GM23338 (cell line): ENCODE data around the gene RSL24D1.

ENCODE experiments used
- CREB1 ChIP-seq: fragments of 250-450 bp; sonication (Bioruptor Pico); IDR thresholded peaks from 2 replicates; pipeline ENCODE4 v1.5.0; 2020; ENCODE audit warnings: low read depth, mild to moderate bottlenecking, moderate library complexity
- CTCF ChIP-seq, 2 experiments: fragments of 200-600 bp in 1 of 2; sonication (generic) in 1 of 2; conservative IDR thresholded peaks; 2 replicates each; pipeline versions ENCODE4 v1.5.1 to v1.6.1; 2016 to 2017; ENCODE audit warnings: antibody characterized with exemption in 2 of 2, low read depth in 2 of 2, mild to moderate bottlenecking in 2 of 2, moderate library complexity in 1 of 2
- EZH2 ChIP-seq: fragments of 200-600 bp; sonication (generic); IDR thresholded peaks from one replicate; pipeline ENCODE4 v1.8.0; 2017; ENCODE audit warnings: antibody characterized with exemption, mild to moderate bottlenecking, low read depth; ENCODE audit not compliant: unreplicated experiment
- EZH2phosphoT487 ChIP-seq: fragments of 200-600 bp; sonication (generic); IDR thresholded peaks from one replicate; pipeline ENCODE4 v1.8.1; 2018; ENCODE audit warnings: antibody characterized with exemption; ENCODE audit not compliant: unreplicated experiment
- JUNB ChIP-seq: IDR thresholded peaks from one replicate; pipeline ENCODE4 v1.6.1; 2016; ENCODE audit warnings: antibody characterized with exemption; ENCODE audit not compliant: unreplicated experiment
- NANOG ChIP-seq: IDR thresholded peaks from 2 replicates; pipeline ENCODE4 v1.6.1; 2016; ENCODE audit warnings: antibody characterized with exemption, borderline replicate concordance
- POLR2AphosphoS5 ChIP-seq: IDR thresholded peaks from 2 replicates; pipeline ENCODE4 v1.6.1; 2016; ENCODE audit warnings: antibody characterized with exemption, low read depth
- STAT1 ChIP-seq: IDR thresholded peaks from one replicate; pipeline ENCODE4 v1.6.1; 2016; ENCODE audit warnings: antibody characterized with exemption; ENCODE audit not compliant: unreplicated experiment
- ZNF114 ChIP-seq: fragments of 250-450 bp; sonication (Bioruptor Pico); IDR thresholded peaks from 2 replicates; pipeline ENCODE4 v1.5.0; 2020; ENCODE audit warnings: mild to moderate bottlenecking, moderate library complexity
- TF ChIP-seq, protein P1 (sequence below): IDR thresholded peaks from one replicate; pipeline ENCODE4 v1.6.1; 2018; ENCODE audit warnings: antibody characterized with exemption; ENCODE audit not compliant: unreplicated experiment

DNA sequence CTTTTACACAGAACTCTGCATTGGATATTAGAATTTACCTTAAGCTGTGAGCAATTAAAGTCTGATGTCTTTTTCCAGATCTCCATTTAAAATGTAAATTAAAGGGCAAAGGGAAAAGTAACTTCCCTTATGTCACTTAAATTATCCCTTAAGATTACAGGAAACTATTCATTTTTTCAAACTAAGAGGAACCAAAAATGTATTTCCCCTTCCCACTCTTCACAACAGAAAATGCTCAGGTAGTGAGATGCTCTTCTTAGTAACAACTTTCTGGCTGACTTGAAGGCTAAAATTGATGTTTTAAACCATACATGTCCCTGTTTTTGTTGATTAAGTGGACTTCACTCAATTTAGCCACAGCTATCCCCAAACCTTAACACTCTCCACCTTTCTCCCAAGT, 17.6 kb downstream of the RSL24D1 start:
- TF ChIP-seq, protein P1, sequence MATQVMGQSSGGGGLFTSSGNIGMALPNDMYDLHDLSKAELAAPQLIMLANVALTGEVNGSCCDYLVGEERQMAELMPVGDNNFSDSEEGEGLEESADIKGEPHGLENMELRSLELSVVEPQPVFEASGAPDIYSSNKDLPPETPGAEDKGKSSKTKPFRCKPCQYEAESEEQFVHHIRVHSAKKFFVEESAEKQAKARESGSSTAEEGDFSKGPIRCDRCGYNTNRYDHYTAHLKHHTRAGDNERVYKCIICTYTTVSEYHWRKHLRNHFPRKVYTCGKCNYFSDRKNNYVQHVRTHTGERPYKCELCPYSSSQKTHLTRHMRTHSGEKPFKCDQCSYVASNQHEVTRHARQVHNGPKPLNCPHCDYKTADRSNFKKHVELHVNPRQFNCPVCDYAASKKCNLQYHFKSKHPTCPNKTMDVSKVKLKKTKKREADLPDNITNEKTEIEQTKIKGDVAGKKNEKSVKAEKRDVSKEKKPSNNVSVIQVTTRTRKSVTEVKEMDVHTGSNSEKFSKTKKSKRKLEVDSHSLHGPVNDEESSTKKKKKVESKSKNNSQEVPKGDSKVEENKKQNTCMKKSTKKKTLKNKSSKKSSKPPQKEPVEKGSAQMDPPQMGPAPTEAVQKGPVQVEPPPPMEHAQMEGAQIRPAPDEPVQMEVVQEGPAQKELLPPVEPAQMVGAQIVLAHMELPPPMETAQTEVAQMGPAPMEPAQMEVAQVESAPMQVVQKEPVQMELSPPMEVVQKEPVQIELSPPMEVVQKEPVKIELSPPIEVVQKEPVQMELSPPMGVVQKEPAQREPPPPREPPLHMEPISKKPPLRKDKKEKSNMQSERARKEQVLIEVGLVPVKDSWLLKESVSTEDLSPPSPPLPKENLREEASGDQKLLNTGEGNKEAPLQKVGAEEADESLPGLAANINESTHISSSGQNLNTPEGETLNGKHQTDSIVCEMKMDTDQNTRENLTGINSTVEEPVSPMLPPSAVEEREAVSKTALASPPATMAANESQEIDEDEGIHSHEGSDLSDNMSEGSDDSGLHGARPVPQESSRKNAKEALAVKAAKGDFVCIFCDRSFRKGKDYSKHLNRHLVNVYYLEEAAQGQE, result no peak
- no peak for TF ChIP-seq EZH2
- no peak for TF ChIP-seq CTCF (conservative IDR thresholded peaks at IDR 0.05; ENCODE audit: low read depth in 2 of 2)
- no peak for TF ChIP-seq POLR2AphosphoS5
- no peak for TF ChIP-seq ZNF114 (CRISPR knock-in tag)
- no peak for TF ChIP-seq JUNB
- no peak for TF ChIP-seq EZH2phosphoT487
- no peak for TF ChIP-seq NANOG
- no peak for TF ChIP-seq STAT1
- TF ChIP-seq CREB1 (CRISPR knock-in tag), result no peak
